GM10847 (cell line): ENCODE results near the gene GPM6B.

Experiments used
- POLR2A ChIP-seq: IDR thresholded peaks from 2 replicates; pipeline ENCODE4 v1.6.1; 2011; ENCODE audit not compliant: insufficient read length; ENCODE audit errors: extremely low read depth

The GPM6B gene

GRCh38 chrX:13759152-13759718 is 57.7 kb downstream of the GPM6B start:
- TF ChIP-seq POLR2A = no peak

DNA sequence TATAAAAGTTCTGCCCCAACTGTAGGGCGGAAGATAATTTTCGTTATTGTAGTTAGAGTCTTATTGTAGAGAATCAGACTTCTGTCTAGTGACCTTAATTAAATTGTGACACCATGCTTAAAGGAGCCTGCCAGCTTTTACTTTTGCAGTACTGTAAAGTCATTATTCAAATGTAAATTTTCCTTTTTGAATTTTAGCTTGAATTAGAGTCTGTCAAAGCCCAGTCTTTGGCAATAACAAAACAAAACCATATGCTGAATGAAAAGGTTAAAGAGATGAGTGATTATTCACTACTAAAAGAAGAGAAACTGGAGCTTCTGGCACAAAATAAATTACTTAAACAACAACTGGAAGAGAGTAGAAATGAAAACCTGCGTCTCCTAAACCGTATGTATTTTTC is 60.5 kb downstream of the GPM6B start:
- TF ChIP-seq POLR2A = no peak

- no peak for TF ChIP-seq POLR2A
Observed at GRCh38 chrX:13755254-13755653, 61.6 kb downstream of the GPM6B start.

DNA sequence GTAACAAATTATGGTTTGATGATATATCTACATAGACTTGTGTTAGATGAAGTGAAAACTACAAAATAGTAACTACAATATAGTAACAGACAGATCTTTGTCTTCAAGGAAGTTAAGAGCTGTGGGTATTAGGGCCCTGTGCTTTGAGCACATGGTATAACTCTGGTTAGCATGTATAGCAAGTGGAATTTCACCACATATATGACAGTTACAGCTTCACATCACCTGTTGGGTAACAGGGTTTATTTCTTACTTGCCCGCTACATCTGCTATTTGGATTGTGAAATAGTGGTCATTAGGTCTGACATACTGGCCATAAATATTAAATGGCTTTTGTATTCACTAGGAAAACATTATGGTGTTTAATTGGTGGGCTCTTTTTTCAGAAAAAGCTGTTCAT is 62.1 kb downstream of the GPM6B start:
- no peak for TF ChIP-seq POLR2A

DNA sequence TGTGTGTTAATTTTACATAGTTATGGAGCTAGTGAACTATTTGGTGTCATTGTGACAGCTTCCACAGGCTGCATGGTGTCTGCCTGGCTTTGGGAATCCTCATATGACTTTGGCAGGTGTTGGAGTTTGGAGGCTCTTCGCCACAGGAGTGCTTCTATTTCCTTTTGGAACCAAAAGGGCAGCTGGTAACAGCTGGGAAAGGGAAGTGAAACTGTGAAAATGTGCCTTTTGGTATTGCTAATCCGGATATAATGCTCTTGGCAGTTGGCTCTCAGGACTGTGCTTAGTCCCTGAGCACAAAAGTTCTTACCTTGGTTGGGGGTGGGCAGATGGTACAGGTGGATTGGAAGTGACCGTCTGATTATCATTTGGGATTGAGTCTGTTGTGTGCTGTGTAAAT is 64.2 kb downstream of the GPM6B start:
- TF ChIP-seq POLR2A = no peak

GRCh38 chrX:13752141-13752540 is 64.8 kb downstream of the GPM6B start:
- TF ChIP-seq POLR2A = no peak

- no peak for TF ChIP-seq POLR2A
Observed at GRCh38 chrX:13750812-13751211, 66.1 kb downstream of the GPM6B start.

GRCh38 chrX:13750204-13750603 is 66.7 kb downstream of the GPM6B start:
- no peak for TF ChIP-seq POLR2A

DNA sequence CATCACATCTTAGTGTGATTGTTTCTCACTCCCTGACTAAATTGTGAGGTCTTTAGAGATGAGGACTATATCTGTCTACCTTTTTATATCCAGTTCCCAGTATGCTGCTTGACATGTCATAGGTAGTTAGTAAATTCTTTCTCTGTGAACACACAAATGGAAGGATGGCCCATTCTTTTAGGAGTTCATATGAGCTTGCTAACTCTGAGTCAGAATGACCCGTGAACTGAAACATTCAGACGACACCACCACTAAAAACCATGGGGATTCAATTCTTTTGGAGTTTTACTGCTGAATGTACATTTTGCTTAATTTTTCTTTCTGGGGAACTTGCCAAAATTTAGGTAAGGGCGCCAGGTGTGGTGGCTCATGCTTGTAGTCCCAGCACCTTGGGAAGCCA is 68.4 kb downstream of the GPM6B start:
- no peak for TF ChIP-seq POLR2A

DNA sequence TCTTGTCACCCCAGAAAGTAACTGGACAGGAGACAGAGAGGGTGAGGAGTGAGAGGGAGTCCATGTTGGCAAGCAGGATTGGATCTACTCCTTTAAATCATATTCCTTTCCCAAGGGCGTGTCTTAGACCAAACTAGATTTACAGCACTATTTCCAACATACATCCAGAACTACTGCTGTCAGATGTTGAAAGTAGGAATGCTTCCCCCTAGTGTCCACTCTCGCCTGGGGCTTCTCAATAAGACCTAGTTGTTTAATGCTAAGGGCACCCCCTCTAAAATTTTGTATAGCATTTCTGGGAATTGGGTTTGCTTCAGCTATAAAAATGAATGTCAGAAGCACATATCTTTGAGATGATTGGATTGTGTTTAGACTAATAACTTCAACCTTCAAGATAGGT is 69.1 kb downstream of the GPM6B start:
- no peak for TF ChIP-seq POLR2A

DNA sequence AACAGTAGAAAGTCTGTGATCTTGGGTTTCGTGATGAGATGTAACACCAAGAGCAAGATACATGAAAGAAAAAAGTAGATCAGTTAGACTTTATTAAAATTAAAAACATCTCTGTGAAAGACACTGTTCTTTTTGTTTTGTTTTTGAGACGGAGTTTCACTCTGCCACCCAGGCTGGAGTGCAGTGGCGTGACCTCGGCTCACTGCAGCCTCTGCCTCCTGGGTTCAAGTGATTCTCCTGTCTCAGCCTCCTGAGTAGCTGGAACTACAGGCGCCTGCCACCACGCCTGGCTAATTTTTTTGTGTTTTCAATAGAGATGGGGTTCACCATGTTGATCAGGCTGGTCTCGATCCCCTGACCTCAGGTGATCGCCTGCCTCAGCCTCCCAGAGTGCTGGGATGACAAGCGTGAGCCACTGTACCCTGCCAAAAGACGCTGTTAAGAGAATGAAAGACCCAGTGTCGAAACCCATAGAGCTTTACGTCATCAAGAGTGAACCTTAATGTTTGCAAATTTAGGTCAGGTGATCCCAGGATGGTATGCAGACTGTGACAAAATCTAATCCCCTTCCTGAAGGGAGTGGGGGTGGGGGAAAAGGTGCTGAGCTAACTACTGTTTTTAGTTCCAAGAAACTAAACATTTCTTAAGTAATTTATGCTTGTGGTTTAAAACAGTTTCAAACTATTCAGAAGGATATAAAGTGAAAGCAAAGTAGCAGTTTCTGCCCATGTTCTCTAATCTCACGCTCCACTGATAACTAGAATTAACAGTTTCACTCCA is 74.3 kb downstream of the GPM6B start:
- no peak for TF ChIP-seq POLR2A

DNA sequence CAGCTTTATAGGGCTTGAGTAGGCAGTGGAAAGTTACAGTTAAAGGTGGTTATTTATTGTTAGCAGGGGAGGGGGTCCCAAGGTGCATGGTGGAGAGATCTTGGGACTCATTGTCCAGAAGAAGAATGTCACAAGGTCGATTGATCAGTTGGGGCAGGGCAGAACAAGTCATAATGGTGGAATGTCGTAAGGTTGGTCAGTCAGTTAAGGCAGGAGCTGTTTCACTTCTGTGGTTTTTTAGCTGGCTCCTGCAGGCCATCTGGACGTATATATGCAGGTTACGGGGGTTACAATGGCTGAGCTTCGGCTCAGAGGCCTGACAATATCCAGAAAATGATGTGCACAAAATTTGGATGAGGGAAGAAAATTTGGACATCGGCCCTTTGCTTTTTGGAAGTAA is 75.2 kb downstream of the GPM6B start:
- no peak for TF ChIP-seq POLR2A

DNA sequence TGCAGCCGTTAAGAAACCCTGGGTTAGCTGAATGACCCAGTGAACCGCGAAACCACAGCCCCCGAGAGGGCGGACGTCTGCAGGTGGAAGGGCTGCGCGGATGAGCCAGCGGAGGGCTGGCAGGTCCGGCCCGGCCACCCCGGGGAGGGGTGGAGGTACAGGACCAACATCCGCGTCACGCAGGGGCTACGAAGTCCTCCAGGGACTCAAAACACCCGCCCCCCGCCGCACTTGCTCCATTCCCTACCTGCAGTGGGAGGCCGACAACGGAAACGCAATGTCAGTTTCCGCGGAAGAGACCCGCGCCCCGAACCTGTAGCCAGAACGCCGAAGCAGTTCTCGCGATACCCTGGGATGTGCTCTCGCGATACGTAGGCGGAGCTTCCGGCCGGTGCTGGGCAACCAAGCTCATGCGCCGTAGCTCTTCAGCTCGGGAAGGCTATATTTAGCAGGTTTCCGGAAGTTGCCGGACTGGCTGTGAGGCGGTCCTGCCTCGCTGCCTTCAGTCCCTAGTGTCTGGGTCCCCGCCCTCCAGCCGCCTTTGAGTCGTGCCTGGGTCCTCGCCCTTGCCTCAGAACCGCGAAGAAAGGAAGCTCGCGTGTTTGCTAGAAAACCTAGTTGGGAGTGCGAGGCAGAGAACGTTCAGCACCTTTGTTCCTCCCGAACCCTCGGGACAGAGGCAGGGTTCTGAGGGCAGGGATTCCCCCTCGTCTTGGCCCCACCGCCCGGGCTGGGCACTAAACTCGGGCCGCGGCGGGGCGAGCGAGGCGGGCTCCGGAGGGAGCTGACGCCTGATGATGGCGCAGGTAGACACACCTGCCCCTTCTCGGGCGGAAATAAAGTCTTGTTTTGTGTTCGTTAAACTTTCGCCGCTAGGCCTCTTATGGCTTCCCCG is 82.4 kb downstream of the GPM6B start, which contains the start of the genes OFD1 and TRAPPC2:
TSS of gene OFD1 (plus strand) at position 471 of the 895 bp plus-strand sequence. CDS start at position 795, 324 bp downstream.
TSS of gene TRAPPC2 (minus strand) at position 343 of the 895 bp plus-strand sequence. CDS start 14,657 bp downstream, outside the sequence.
- peak; percentile 40 for TF ChIP-seq POLR2A

- TF ChIP-seq POLR2A = no peak
Observed at GRCh38 chrX:13733506-13733905, 83.4 kb downstream of the GPM6B start.

GRCh38 chrX:13732246-13733067 is 84.4 kb downstream of the GPM6B start:
- no peak for TF ChIP-seq POLR2A
